Hepatocyte (in vitro differentiated cells): Measurements from ENCODE around the gene BIN2. TPM values are rescaled to one million over a fixed set of nuclear protein-coding genes. Genes with fewer than 3 reads are reported as not detected.
"Not testable (repeated sequence)": the region's sequence is repeated elsewhere in the genome, so short reads cannot be mapped to it uniquely, and the experiment has no call there.

Source experiments
- DNase-seq: peaks from one replicate; pipeline ENCODE4 v3.0.0-alpha.2; 2016; ENCODE audit warnings: low spot score
- H2AFZ ChIP-seq: fragments of 200-600 bp; sonication (generic); 2 replicates; pipeline ENCODE4 v1.6.0; 2016; ENCODE audit warnings: antibody characterized with exemption, mild to moderate bottlenecking
- H3K27ac ChIP-seq: fragments of 200-600 bp; sonication (generic); 2 replicates; pipeline ENCODE4 v1.5.1; 2016; ENCODE audit warnings: mild to moderate bottlenecking
- H3K27me3 ChIP-seq: fragments of 200-600 bp; sonication (generic); 2 replicates; pipeline ENCODE4 v1.6.1; 2016
- H3K36me3 ChIP-seq: fragments of 200-600 bp; sonication (generic); replicated peaks from 2 replicates; pipeline ENCODE4 v1.5.1; 2016; ENCODE audit warnings: low read depth; ENCODE audit not compliant: insufficient read depth
- H3K4me1 ChIP-seq: fragments of 200-600 bp; sonication (generic); 2 replicates; pipeline ENCODE4 v1.5.1; 2016; ENCODE audit warnings: mild to moderate bottlenecking, moderate library complexity; ENCODE audit not compliant: insufficient read depth
- H3K4me2 ChIP-seq: fragments of 200-600 bp; sonication (generic); 2 replicates; pipeline ENCODE4 v1.6.0; 2016
- H3K4me3 ChIP-seq: fragments of 200-600 bp; sonication (generic); 2 replicates; pipeline ENCODE4 v1.5.1; 2016; ENCODE audit warnings: mild to moderate bottlenecking
- H3K79me2 ChIP-seq: fragments of 200-600 bp; sonication (generic); 2 replicates; pipeline ENCODE4 v1.6.0; 2017; ENCODE audit warnings: mild to moderate bottlenecking
- H3K9me2 ChIP-seq: fragments of 200-600 bp; sonication (generic); replicated peaks from 2 replicates; pipeline ENCODE4 v1.6.0; 2017; ENCODE audit warnings: mild to moderate bottlenecking; ENCODE audit not compliant: insufficient read depth
- H3K9me3 ChIP-seq: fragments of 200-600 bp; sonication (generic); 2 replicates; pipeline ENCODE4 v1.5.1; 2016; ENCODE audit warnings: low read depth, mild to moderate bottlenecking
- H4K20me1 ChIP-seq: fragments of 200-600 bp; sonication (generic); 2 replicates; pipeline ENCODE4 v1.6.0; 2016; ENCODE audit warnings: mild to moderate bottlenecking; ENCODE audit not compliant: insufficient read depth, poor library complexity, severe bottlenecking
- CTCF ChIP-seq: fragments of 200-600 bp; sonication (generic); IDR thresholded peaks from 2 replicates; pipeline ENCODE4 v1.5.1; 2016; ENCODE audit warnings: antibody characterized with exemption, mild to moderate bottlenecking; ENCODE audit not compliant: poor library complexity
- EZH2 ChIP-seq: fragments of 200-600 bp; sonication (generic); IDR thresholded peaks from 2 replicates; pipeline ENCODE4 v1.6.1; 2016; ENCODE audit warnings: antibody characterized with exemption, mild to moderate bottlenecking, borderline replicate concordance
- EZH2phosphoT487 ChIP-seq: fragments of 200-600 bp; sonication (generic); IDR thresholded peaks from one replicate; pipeline ENCODE4 v1.6.1; 2018; ENCODE audit warnings: antibody characterized with exemption, mild to moderate bottlenecking, low read depth, moderate library complexity; ENCODE audit not compliant: unreplicated experiment, severe bottlenecking
- WGBS: methylation state at CpG from one replicate; pipeline ENCODE4 v1.1.6; 2016; ENCODE audit warnings: low lambda C conversion rate; ENCODE audit errors: missing lambda C conversion rate; 5-methylcytosine and 5-hydroxymethylcytosine counted together
- polyA plus RNA-seq: library from polyadenylated mRNA; unstranded; fragments of >200 nt; fragmentation: Nextera tagmentation; extraction: Ambion mirVana; gene quantifications from 2 replicates; pipeline ENCODE4 v1.2.1, GENCODE V29; 2016
- total RNA-seq: library from RNA; depleted of rRNA; stranded (reverse); fragments of >200 nt; gene quantifications from 2 replicates; pipeline ENCODE4 v1.2.3, GENCODE V29; 2014

BIN2 gene
- total and polyA plus RNA-seq, 2 experiments from 2014 or later = 0.07 TPM; not detected in 1

GRCh38 chr12:51320311-51320694, 3.7 kb downstream of the BIN2 start:
- Histone ChIP-seq H3K36me3 (no peaks in the 10 kb centered on the region), H3K4me2 (no peak overlapping the region), H3K4me3 (no peak overlapping the region), H4K20me1 (no peaks in the 10 kb centered on the region), H3K9me2 (no peaks in the 10 kb centered on the region), H3K9me3 (no peaks in the 10 kb centered on the region), H2AFZ (no peak overlapping the region), H3K27me3 (no peaks in the 10 kb centered on the region), H3K4me1 (peaks cover 6% of the 10 kb centered on the region), H3K27ac (peak overlapping the region; percentile 75), H3K79me2 (no peaks in the 10 kb centered on the region)
- no peak for DNase-seq
- TF ChIP-seq EZH2phosphoT487 (no peak), EZH2 (no peak), CTCF (no peak)
- WGBS = 38% methylated on average over 4 of the region's 4 CpGs

GRCh38 chr12:51318846-51319599, 5.0 kb downstream of the BIN2 start:
- H3K9me2 ChIP-seq = no peaks in the 10 kb centered on the region
- no peaks in the 10 kb centered on the region for H3K36me3 ChIP-seq
- H3K79me2 ChIP-seq = no peaks in the 10 kb centered on the region
- DNase-seq = no peak
- no peaks in the 10 kb centered on the region for H3K9me3 ChIP-seq
- H4K20me1 ChIP-seq = no peaks in the 10 kb centered on the region
- no peak overlapping the region for H3K4me3 ChIP-seq
- H2AFZ ChIP-seq = peak overlapping the region; percentile 20
- no peak overlapping the region for H3K27ac ChIP-seq
- TF ChIP-seq CTCF = no peak
- no peak for TF ChIP-seq EZH2
- no peak for TF ChIP-seq EZH2phosphoT487
- peaks cover 6% of the 10 kb centered on the region for H3K4me1 ChIP-seq
- no peak overlapping the region for H3K4me2 ChIP-seq
- H3K27me3 ChIP-seq = no peaks in the 10 kb centered on the region
- 53% methylated on average over 3 of the region's 3 CpGs for WGBS

GRCh38 chr12:51318057-51318806, 5.7 kb downstream of the BIN2 start:
- H3K4me1 ChIP-seq, DNase-seq, H2AFZ ChIP-seq, H4K20me1 ChIP-seq, H3K27ac ChIP-seq, H3K4me3 ChIP-seq, H3K9me2 ChIP-seq, H3K36me3 ChIP-seq, H3K4me2 ChIP-seq, H3K79me2 ChIP-seq, H3K27me3 ChIP-seq, H3K9me3 ChIP-seq: not testable (repeated sequence)
- 75% methylated on average over 8 of the region's 8 CpGs for WGBS

GRCh38 chr12:51311389-51311788, 12.6 kb downstream of the BIN2 start:
- no peaks in the 10 kb centered on the region for H4K20me1 ChIP-seq
- H3K36me3 ChIP-seq = no peaks in the 10 kb centered on the region
- 94% methylated on average over 1 of the region's 1 CpG for WGBS

More at GRCh38 chr12:51311389-51311788, 12.6 kb downstream of the BIN2 start:
- H3K4me3 ChIP-seq = no peak overlapping the region
- H2AFZ ChIP-seq = no peak overlapping the region
- DNase-seq = no peak
- TF ChIP-seq EZH2 (no peak), EZH2phosphoT487 (no peak), CTCF (no peak)
- no peaks in the 10 kb centered on the region for H3K4me1 ChIP-seq
- H3K79me2 ChIP-seq = no peaks in the 10 kb centered on the region
- H3K4me2 ChIP-seq = no peak overlapping the region
- no peaks in the 10 kb centered on the region for H3K9me2 ChIP-seq
- no peak overlapping the region for H3K27ac ChIP-seq
- no peaks in the 10 kb centered on the region for H3K9me3 ChIP-seq
- H3K27me3 ChIP-seq = no peaks in the 10 kb centered on the region
